ENCODE results near the gene DTHD1.

Gene DTHD1

GRCh38 chr4:36285784-36286480 is 4.5 kb downstream of the DTHD1 start:
- no peaks in the 10 kb centered on the region for H3K36me3 Mint-ChIP-seq
- ATAC-seq (replicated peaks) (peak; percentile 99), DNase-seq (peak; percentile 48)
- peaks cover 0 to 3% of the 10 kb centered on the region in 2 donors for H3K9me3 Mint-ChIP-seq
- peak overlapping the region; percentile 77 for H3K27ac Mint-ChIP-seq
- peak overlapping the region; percentile 37 to 47 for H3K4me3 Mint-ChIP-seq
- no peaks in the 10 kb centered on the region for H3K27me3 Mint-ChIP-seq
- peaks cover 14 to 33% of the 10 kb centered on the region in 2 donors for H3K4me1 Mint-ChIP-seq

- Mint-ChIP-seq H3K4me3 (no peak overlapping the region), H3K4me1 (peaks cover 14 to 33% of the 10 kb centered on the region in 2 donors)
Measured at GRCh38 chr4:36286481-36286871, 5.1 kb downstream of the DTHD1 start.

DNA sequence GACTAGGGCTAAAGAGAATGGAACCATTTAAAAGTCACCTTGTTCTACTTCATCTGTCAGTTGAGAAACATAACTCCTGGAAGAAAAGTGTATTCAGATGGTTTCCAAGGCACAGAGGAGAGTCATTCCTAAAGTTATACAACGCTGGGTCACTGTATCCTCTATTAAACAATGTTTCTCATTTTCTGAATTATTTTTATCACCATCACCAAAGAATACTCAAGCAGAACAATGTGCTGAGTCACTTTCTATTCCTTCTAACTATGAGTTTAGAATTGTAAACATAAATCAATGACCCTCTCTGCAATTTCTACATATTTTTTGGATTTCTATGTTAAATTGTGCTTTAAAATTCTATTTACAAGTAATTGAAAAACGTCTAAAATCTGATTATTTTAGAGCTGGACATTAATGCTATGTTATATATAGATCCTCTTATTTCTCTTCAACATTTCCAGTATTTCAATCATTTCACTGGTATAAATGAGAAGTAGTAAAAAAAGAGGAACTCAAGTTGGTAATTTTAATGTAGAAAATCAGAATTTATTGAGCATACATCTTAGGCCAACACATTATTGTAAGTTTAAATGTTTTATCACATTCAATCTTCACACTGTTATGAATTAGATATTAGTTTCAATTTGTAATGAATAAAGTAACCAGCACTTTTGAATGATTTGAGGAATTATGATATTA is 7.5 kb downstream of the DTHD1 start:
- Mint-ChIP-seq H3K4me1 (peaks cover 18 to 43% of the 10 kb centered on the region in 2 donors), H3K4me3 (no peak overlapping the region)

More at GRCh38 chr4:36286481-36286871, 5.1 kb downstream of the DTHD1 start:
- H3K27me3 Mint-ChIP-seq: no peaks in the 10 kb centered on the region
- no peak for ATAC-seq (replicated peaks)
- no peak for DNase-seq
- H3K9me3 Mint-ChIP-seq: peaks cover 0 to 3% of the 10 kb centered on the region in 2 donors
- H3K27ac Mint-ChIP-seq: no peak overlapping the region
- H3K36me3 Mint-ChIP-seq: no peaks in the 10 kb centered on the region

GRCh38 chr4:36290641-36291040 is 9.2 kb downstream of the DTHD1 start:
- H3K27me3 Mint-ChIP-seq: no peaks in the 10 kb centered on the region
- no peak overlapping the region for H3K27ac Mint-ChIP-seq
- no peak for ATAC-seq (replicated peaks)
- H3K4me3 Mint-ChIP-seq: no peak overlapping the region
- H3K9me3 Mint-ChIP-seq: peaks cover 0 to 3% of the 10 kb centered on the region in 2 donors
- no peak for DNase-seq
- no peaks in the 10 kb centered on the region for H3K36me3 Mint-ChIP-seq
- peaks cover 15 to 27% of the 10 kb centered on the region in 2 donors for H3K4me1 Mint-ChIP-seq

More for the DNA sequence above, 7.5 kb downstream of the DTHD1 start:
- DNase-seq: no peak
- H3K27ac Mint-ChIP-seq: no peak overlapping the region
- peaks cover 0 to 3% of the 10 kb centered on the region in 2 donors for H3K9me3 Mint-ChIP-seq
- ATAC-seq (replicated peaks): no peak
- H3K27me3 Mint-ChIP-seq: no peaks in the 10 kb centered on the region
- H3K36me3 Mint-ChIP-seq: no peaks in the 10 kb centered on the region

DNA sequence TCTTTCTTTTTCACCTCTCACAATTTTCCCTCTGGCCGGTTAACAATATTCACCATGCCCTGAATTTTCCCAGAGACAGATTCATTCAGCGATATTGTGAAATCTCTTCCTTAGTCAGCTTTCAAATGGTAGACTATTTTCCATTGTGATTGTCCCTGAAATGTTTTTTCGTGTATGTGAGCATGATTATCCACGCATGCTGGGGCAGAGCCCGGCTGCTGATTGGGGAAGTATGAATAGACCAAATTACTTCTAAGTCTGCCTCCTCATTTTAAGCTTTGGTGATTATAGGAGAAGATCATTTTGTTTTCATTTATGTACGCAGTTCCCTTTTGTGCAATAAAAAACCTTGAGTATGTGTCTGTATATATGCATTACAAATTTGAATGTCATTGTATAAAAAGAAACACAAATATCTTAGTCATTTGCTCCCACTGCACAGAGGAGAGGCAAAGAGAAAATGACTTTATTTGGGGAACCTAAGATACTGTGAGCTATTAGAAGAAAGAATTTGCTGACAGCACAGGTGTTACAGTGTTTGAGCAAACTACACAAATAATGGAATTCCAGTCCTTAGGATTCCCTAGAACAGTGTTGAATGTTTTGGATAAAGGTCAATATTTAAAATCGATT is 11.3 kb downstream of the DTHD1 start:
- peak; percentile 55 to 69 for ATAC-seq (replicated peaks)
- no peak for DNase-seq
- H3K27me3 Mint-ChIP-seq: no peaks in the 10 kb centered on the region
- H3K9me3 Mint-ChIP-seq: no peaks in the 10 kb centered on the region
- peaks cover 6 to 18% of the 10 kb centered on the region in 2 donors for H3K4me1 Mint-ChIP-seq
- no peak overlapping the region for H3K27ac Mint-ChIP-seq
- H3K36me3 Mint-ChIP-seq: no peaks in the 10 kb centered on the region
- no peak overlapping the region for H3K4me3 Mint-ChIP-seq

DNA sequence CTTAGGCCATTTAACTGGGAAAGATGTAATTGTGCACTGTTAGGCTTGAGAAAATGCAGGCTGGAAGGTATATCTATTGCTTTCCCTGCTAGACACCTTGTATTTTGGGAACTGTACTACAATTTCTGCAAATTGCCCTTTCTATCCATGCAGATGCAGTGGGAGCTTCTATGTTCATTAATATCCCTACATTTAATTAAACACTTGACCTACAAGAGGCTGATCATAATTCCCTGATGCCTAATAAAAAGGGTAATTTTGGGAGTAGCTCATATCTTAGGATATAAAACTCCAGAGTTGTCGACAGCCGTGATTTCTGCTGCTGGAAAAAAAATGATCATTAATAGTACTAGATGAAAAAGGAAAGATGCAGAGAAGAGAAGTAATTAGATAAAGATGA is 19.7 kb downstream of the DTHD1 start:
- Mint-ChIP-seq H3K4me1 (peaks cover 13 to 29% of the 10 kb centered on the region in 2 donors), H3K4me3 (no peak overlapping the region), H3K27ac (no peak overlapping the region), H3K9me3 (peaks cover 0 to 4% of the 10 kb centered on the region in 2 donors), H3K27me3 (no peaks in the 10 kb centered on the region), H3K36me3 (no peaks in the 10 kb centered on the region)
- DNase-seq: no peak
- ATAC-seq (replicated peaks): no peak

- Mint-ChIP-seq H3K27ac (peak overlapping the region; percentile 61), H3K9me3 (peaks cover 1 to 4% of the 10 kb centered on the region in 2 donors), H3K36me3 (no peaks in the 10 kb centered on the region), H3K27me3 (no peaks in the 10 kb centered on the region), H3K4me1 (peaks cover 24 to 39% of the 10 kb centered on the region in 2 donors), H3K4me3 (no peak overlapping the region)
- ATAC-seq (replicated peaks): peak; percentile 70 to 76
- DNase-seq: no peak
Measured at GRCh38 chr4:36303426-36304137, 22.2 kb downstream of the DTHD1 start.

DNA sequence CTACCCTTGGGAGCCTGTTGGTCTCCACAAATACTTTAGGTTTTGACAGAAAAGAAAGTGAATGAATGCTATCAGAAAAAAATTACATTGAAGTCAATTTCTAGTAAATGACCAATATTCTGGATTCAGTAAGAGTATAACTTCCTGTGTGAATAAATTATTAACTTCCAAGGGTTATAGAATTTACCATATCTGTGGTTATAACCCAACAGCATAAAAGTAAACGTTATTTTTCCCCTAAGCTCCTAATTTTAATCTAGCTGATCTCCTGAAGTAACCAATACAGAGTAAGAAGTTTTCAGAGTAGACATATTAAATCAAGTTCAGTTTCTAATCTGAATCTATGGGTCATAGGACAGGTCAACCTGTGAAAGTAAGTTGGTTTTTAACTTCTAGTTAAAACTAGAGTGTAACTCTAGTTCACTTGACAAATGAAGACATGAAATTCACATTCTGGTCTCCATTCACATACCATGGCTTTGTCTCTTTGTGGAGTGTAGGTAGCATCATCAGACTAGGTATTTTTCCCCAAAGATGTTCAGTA is 22.8 kb downstream of the DTHD1 start:
- peaks cover 24 to 35% of the 10 kb centered on the region in 2 donors for H3K4me1 Mint-ChIP-seq
- peak in 1 of 2 donors; percentile 8 for ATAC-seq (replicated peaks)
- no peak for DNase-seq

GRCh38 chr4:36308150-36308549 is 26.7 kb downstream of the DTHD1 start:
- Mint-ChIP-seq H3K27ac (no peak overlapping the region), H3K36me3 (no peaks in the 10 kb centered on the region)

More for the DNA sequence above, 22.8 kb downstream of the DTHD1 start:
- Mint-ChIP-seq H3K9me3 (peaks cover 1 to 4% of the 10 kb centered on the region in 2 donors), H3K27ac (peak overlapping the region; percentile 61), H3K27me3 (no peaks in the 10 kb centered on the region), H3K4me3 (no peak overlapping the region), H3K36me3 (no peaks in the 10 kb centered on the region)

DNA sequence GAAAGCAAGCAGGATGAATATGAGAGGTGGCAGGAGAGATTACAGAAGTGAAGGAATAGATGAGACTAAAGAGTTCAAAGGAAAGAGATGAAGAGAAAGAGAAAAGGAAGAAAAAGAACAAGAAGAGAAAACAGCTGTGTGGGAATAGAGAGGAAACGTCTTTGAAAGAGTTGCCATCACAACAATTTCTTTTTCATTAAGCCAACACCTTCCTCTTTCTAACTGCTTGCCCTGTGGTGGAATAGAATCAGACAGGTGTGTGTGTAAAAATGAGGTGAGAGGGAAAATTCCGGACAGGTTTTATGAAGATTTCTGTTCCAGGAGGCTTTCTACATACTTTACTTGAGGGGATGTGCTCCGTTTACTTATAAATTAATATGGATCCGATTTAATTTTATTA is 28.8 kb downstream of the DTHD1 start:
- ATAC-seq (replicated peaks): no peak
- Mint-ChIP-seq H3K27ac (no peak overlapping the region), H3K36me3 (no peaks in the 10 kb centered on the region), H3K4me3 (peak overlapping the region in 1 of 2 donors; percentile 0), H3K4me1 (peaks cover 35 to 55% of the 10 kb centered on the region in 2 donors), H3K27me3 (no peaks in the 10 kb centered on the region), H3K9me3 (peaks cover 1 to 2% of the 10 kb centered on the region in 2 donors)
- no peak for DNase-seq

More at GRCh38 chr4:36308150-36308549, 26.7 kb downstream of the DTHD1 start:
- H3K4me3 Mint-ChIP-seq: no peak overlapping the region
- DNase-seq (no peak), ATAC-seq (replicated peaks) (no peak)
- peaks cover 42 to 65% of the 10 kb centered on the region in 2 donors for H3K4me1 Mint-ChIP-seq
- peaks cover 1 to 4% of the 10 kb centered on the region in 2 donors for H3K9me3 Mint-ChIP-seq
- no peaks in the 10 kb centered on the region for H3K27me3 Mint-ChIP-seq

GRCh38 chr4:36310793-36311192 is 29.4 kb downstream of the DTHD1 start:
- Mint-ChIP-seq H3K27me3 (no peaks in the 10 kb centered on the region), H3K4me1 (peaks cover 35 to 53% of the 10 kb centered on the region in 2 donors), H3K9me3 (peaks cover 0 to 1% of the 10 kb centered on the region in 2 donors), H3K4me3 (peak overlapping the region; percentile 20 to 49), H3K27ac (peak overlapping the region; percentile 85), H3K36me3 (no peaks in the 10 kb centered on the region)
- DNase-seq: no peak
- peak; percentile 26 to 32 for ATAC-seq (replicated peaks)

- Mint-ChIP-seq H3K4me3 (peak overlapping the region in 1 of 2 donors; percentile 0), H3K36me3 (no peaks in the 10 kb centered on the region)
- peak in 1 of 2 donors; percentile 49 for ATAC-seq (replicated peaks)
Measured at GRCh38 chr4:36312511-36312910, 31.1 kb downstream of the DTHD1 start.

GRCh38 chr4:36313301-36313700 is 31.9 kb downstream of the DTHD1 start:
- ATAC-seq (replicated peaks) (peak; percentile 3 to 28), DNase-seq (no peak)
- H3K4me3 Mint-ChIP-seq: no peak overlapping the region
- no peaks in the 10 kb centered on the region for H3K27me3 Mint-ChIP-seq
- peaks cover 28 to 49% of the 10 kb centered on the region in 2 donors for H3K4me1 Mint-ChIP-seq
- H3K27ac Mint-ChIP-seq: peak overlapping the region; percentile 37
- H3K36me3 Mint-ChIP-seq: no peaks in the 10 kb centered on the region
- H3K9me3 Mint-ChIP-seq: no peaks in the 10 kb centered on the region

More at GRCh38 chr4:36312511-36312910, 31.1 kb downstream of the DTHD1 start:
- H3K9me3 Mint-ChIP-seq: no peaks in the 10 kb centered on the region
- peak overlapping the region; percentile 43 for H3K27ac Mint-ChIP-seq
- peaks cover 28 to 44% of the 10 kb centered on the region in 2 donors for H3K4me1 Mint-ChIP-seq
- no peaks in the 10 kb centered on the region for H3K27me3 Mint-ChIP-seq
- no peak for DNase-seq

All from stimulated activated naive B cell treated with anti-CD40 and anti-IgM and Interleukin-4, amounts not matched to agents 10 μg/mL and 1 μg/mL and 100 μg/mL, for 72 hours (primary cell).